GM19438 (cell line): ENCODE results near the gene CAMKMT.

Source experiments
- ATAC-seq: cut with Tn5 transposase; IDR thresholded peaks from one replicate; pipeline ENCODE4 v1.9.1; 2021; ENCODE audit warnings: low read depth; ENCODE audit not compliant: unreplicated experiment

The CAMKMT gene

GRCh38 chr2:44632931-44633689, 271.4 kb downstream of the CAMKMT start:
- ATAC-seq = no peak

GRCh38 chr2:44635725-44636124, 274.0 kb downstream of the CAMKMT start:
- no peak for ATAC-seq

- ATAC-seq = no peak
These were observed 276.9 kb downstream of the CAMKMT start for GRCh38 chr2:44638649-44639048.

DNA sequence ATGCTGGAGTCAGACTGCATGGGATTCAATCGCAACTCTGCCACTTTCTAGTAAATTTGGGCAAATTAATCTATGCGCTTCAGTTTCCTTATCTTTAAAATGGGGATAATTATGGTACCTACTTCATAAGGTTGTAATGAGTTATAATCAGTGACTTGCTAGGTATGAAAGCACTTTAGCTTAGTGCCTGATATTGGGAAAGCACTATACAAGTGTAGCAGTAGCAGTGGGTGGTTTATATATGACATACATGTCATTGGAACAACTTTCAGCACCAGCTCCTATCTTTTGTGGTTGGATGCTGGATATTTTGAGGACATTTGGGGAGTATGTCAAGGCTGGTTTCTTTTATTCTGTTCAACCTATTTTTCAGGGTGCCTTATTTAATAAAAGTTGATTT, 277.7 kb downstream of the CAMKMT start:
- ATAC-seq = no peak

GRCh38 chr2:44642123-44642857, 280.5 kb downstream of the CAMKMT start:
- ATAC-seq = no peak

DNA sequence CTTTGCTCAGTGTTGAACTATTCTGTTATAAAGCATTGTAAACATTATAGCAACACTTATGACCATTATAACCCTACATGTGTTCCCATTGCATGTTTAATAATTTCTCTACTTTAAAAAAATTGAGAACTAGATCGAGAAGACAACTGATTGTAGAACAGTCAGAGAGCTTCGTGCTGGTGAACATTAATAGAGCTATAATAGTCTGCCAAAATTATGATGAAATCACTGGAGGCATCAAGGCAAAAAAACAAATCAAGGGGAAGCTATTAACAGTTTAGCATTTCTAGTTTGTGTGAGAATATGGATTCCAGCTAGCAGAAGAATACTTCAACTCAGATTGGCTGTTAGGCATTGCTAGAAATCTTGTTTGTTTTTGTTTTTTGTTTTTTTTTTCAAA, 284.2 kb downstream of the CAMKMT start:
- no peak for ATAC-seq

DNA sequence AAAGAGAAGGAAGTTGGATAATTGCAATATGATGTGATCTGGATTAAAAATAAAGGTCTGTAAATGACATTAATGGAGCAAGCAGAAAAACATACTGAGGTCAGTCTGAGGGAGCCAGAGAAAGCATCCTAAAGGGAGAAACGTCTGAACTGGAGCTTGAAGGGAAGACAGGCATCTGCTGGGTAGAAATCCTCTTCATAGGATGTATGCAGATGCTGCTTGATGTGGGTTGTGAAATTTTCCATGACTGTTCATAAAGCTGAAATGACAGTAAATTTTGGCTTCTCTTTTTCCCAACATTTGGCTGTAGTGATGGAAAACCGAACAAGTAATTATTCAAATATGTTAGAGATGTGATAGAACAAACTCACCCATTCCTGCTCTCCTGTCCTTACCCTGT, 287.6 kb downstream of the CAMKMT start:
- no peak for ATAC-seq

DNA sequence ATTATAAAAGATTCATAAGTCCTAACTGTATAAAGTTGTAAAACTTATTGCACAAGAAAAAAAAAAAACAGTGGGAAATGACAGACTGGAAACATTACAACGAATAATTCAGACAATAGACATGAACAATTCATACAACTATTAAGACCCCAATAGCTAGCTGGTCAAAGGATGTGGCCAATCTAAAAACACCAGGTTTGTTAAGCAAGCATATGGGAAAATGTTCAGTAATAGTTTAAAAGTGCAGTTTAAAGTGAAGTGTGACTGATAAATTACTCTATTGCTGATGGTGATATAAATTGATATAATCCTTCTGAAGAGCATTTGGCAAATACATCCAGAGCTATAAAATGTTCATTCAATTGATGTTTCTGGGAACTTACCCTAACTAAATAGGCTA, 289.0 kb downstream of the CAMKMT start:
- no peak for ATAC-seq

DNA sequence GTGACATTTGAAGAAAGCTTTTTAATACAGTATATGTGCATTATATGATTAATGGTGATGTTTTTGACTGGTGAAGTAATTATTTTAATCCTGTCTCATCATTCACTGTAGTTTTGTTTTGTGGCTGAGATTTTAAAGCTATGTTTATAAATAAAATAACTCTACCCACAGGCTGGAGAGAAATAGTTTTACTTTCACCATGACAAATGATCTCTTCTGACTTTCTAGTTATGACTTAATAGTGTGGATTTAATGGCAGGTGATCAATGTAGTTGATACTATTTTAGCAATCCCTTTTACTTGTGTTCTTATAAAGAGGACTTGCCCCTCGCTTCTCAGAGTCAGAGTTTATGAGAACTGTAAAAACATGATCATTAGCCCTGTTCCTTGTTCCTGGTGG, 290.2 kb downstream of the CAMKMT start:
- no peak for ATAC-seq

DNA sequence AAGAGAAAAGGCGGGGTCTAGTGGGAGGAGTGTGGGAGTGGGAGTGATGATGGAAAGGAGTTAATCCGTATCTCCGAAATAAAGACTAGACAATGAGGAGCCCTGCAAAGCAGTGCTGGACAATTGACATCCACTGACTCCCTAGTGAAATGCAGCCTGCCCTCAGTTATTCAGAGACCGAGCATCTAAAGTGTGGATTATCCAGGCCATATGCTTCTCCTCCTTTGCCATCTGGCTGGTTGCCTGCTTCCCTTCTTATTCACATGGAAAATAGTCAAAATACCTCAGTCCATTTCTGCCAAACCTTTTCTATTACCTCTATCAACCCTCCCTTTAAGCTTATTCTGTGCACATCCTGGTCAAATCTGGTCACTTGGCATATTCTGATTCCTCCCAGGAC, 291.0 kb downstream of the CAMKMT start:
- ATAC-seq = no peak

DNA sequence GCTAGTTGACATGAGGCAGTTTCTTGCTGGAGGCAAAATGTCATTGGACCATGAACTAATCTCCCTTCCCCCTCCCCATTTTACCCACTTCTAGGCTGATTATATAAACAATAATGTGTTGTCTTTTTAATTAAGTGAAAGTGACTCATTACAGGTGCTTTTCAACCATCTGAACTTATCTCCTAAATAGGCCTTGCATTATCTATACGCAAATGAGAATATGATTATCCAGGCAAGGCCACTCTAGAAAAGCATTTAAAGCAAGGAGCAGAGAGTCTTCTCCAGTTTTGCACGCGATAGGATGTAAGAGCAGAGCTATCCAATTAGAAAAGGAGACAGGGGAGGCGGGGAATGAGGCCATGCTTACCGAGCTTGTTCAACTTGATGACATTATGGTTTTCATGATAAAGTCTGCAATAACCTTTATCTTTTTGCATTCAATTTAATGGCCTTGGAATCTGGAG, 293.7 kb downstream of the CAMKMT start:
- ATAC-seq = no peak

DNA sequence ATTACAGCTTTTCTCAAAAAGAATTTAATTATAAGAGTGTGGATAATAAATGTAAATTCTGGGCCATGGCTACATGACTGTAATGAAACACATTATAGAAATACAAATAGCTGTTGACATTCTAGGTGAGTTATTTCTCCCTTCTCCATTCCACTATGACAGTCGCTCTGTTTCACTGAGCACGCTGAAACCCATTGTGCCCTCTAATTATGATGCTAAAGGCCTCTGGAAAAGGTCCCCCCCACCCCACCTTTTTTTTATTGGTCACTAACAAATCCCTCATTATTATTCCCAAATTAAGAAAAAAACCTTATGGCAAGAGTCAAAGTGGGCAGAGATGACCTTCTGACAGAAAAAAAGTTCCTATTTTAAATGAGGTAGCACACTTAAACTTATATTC, 294.7 kb downstream of the CAMKMT start:
- no peak for ATAC-seq

- ATAC-seq = no peak
These were observed 301.8 kb downstream of the CAMKMT start for GRCh38 chr2:44663471-44664073.

- ATAC-seq = no peak
These were observed 306.6 kb downstream of the CAMKMT start for GRCh38 chr2:44668336-44668735.

DNA sequence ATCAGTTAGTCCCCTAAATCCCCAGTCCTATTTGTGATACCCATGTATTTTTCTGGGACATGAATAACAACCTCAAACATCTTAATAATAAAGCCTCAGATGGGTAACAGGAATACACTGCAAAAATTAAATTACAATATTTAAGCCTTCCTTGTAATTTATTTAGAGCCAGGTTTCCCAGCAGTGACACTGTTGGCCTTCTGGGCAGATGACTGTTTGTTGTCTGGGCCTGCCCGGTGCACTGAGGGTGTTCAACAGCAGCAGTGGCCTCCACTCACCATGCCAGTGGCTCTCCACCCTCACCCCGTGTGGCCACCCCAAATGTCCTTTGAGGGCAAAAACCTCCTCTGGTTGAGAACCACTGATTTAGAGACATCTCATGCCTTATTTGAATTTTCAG, 309.5 kb downstream of the CAMKMT start:
- ATAC-seq = no peak

DNA sequence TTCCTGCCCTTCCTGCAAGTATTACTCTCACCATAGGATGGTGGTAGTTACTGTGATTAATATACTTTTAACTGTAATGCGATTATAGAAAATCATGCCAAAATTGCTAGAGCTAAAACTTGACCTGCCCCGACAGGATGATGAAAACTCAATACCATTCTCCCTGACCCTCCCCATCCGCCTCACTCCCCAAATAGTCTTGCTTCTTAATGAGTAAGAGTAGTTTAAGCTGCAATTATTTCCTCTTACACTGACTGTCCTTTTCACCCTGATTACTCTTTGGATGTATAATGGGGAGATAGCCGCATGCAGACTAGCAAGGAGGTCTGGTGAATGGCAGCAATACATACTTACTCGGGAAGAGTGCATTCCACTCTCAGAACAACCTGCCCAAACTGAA, 310.2 kb downstream of the CAMKMT start:
- ATAC-seq = no peak

- no peak for ATAC-seq
These were observed 310.7 kb downstream of the CAMKMT start for GRCh38 chr2:44672431-44672830.

DNA sequence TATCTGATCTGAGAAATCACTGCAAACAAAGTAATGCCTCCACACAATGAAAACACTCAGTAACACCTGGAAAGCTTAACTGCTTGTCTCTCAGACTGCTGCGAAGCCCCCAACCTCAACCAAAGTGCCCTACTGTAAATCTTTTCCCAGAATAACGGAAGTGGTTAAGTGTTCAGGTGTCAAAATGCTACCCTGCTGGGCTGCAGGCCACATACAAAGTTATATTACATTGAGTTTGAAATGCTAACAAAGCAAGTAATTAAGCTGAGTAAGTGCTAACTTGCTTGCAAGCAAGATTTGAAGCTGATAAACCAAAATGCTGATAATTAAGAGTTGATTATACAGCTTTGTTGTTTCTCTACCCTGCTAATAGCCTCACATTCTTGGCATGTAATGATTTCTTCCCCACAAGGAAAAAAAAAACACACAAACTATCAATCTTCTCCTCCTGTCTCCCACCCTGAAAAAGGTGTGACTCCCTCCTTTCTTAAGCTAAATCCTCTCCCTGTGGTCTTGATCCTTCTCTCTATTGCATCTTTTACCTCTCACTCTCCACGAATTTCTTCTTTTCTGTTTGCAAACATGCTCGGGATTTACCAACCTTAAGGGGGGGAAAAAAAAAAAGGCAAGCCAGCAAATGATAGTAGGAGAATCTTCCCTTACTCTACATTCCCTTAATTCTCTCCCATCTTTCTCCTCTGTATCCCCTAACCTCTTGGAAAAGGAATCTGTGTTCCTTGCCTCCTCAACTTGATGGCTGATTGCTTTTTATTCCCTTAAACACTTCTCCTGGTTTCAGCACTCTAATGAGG, 312.9 kb downstream of the CAMKMT start:
- no peak for ATAC-seq

GRCh38 chr2:44676379-44676778, 314.6 kb downstream of the CAMKMT start:
- ATAC-seq = no peak

DNA sequence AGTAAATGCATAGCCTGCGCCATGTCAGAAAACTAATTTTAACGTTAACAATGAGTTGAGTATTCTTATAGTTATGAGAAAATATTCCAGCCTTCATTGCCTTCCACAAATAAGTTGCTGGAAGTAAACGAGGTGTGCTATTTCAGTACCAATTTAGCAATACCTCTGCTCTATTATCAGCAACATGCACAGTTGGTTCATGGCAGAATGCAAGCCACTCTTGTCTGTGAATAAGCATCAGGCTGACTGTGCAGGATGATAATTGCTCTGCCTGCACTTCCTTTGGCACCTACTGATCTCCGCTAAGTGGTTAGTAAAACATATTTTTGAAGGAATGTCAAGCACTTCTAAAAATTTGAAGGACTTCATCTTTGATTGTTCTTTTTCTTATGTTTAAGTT, 317.8 kb downstream of the CAMKMT start:
- ATAC-seq = no peak

- ATAC-seq = no peak
These were observed 318.2 kb downstream of the CAMKMT start for GRCh38 chr2:44679990-44680389.
